GM15510 (cell line): ENCODE data around the gene BIN2.
A peak's percentile ranks its signal among the peaks of the same experiment; 100 is the strongest.

Experiments
- POLR2A ChIP-seq: IDR thresholded peaks from 3 replicates; pipeline ENCODE4 v1.6.1; 2011; ENCODE audit warnings: borderline replicate concordance; ENCODE audit not compliant: insufficient read length; ENCODE audit errors: extremely low read depth

BIN2 gene

DNA sequence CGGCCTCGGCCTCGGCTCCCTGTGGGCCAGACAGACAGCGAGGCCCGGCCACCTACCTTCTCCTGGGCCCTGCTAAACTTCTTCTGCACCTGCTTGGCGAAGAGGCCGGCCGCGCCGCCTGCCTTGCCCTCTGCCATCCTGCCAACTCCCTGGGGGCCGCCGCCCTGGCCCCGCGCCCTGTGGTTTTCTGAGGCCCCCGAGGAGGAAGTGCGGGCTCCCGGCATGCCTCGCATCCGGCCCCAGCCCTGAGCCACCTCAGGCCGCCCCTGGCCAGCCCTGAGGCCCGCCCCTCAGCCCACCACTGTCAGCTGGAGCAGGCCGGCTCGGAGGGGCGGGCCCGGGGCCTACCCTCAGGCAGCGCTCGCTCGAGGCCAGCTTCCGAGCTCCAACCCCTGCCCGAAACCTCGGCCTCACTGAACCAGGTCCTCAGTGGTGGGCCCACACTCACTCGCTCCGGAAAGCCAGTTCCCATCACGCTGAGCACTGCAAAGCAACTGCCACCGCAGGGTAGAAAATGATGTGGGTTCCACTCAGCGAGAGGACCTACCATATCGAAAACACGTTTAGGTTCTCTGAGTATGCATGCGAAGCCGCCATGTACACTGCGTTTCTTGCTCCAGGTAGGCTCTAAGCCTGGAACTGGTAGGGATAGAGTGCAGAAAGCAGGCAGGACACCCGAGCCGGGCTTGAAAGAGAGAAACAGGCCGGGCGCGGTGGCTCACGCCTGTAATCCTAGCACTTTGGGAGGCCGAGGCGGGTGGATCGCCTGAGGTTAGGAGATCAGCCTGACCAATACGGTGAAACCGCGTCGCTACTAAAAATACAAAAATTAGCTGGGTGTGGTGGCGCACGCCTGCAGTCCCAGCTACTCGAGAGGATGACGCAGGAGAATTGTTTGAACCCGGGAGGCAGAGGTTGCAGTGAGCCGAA lies at the start of gene BIN2:
Gene BIN2, minus strand, starts transcription at position 209 of the 930 bp plus-strand sequence. Its CDS starts 72 bp downstream, at position 137.
- TF ChIP-seq POLR2A = peak; percentile 84

DNA sequence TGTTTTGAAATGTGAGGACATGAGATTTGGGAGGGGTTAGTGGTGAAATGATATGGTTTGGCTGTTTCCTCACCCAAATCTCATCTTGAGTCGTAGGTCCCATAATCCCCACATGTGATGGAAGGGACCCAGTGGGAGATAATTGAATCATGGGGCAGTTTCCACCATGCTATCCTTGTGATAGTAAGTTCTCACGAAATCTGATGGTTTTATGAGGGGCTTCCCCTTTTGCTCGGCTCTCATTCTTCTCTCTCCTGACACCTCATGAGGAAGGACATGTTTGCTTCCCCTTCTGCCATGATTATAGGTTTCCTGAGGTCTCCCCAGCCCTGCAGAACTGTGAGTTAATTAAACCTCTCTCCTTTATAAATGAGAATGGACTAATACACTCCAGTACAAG lies 49.2 kb upstream of the BIN2 start:
- TF ChIP-seq POLR2A = no peak

DNA sequence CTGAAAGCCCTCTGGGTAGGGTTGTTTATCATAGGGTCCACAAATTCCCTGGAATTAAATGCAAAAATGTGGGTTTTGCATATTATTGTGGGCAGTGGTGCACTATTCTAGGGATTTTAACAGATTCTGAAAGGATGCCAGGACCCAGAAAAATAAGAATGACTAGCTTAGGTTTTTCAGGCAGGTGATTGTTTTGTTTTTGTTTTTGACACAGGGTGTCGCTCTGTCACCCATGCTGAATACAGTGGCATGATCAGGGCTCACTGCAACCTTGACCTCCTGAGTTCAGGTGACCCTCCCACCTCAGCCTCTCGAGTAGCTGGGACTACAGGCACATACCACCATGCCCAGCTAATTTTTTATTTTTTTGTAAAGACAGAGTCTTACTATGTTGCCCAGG lies 48.0 kb upstream of the BIN2 start:
- no peak for TF ChIP-seq POLR2A

DNA sequence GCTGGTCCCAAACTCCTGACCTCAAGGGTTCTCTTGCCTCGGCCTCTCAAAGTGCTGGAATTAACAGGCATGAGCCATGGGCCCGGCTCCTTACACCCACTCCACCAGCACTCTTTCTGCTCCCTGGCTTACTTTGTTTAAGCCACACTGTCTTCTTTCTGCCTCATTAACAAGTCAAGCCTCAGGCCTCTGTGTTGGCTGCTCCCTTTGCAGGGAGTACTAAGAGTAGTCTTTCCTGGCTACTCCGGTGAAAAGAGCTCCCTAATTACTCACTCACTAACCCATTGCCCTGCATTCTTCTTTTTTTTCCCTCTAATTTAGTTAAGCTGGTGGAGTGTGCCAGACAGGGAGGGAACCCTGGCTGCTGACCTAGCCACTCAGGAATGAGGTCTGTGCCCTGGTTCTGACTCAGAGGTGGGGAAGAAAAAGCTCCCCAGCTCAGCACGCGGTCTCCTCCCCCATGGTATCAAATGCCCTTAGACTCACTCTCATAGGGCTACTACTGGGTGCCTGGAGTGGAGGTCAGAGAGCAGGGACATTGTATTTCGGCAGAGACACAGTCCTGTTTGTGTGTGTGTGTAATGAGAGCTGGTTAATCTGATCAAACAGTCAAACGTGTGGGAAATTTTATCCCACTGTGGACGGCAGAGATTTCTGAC lies 47.5 kb upstream of the BIN2 start:
- TF ChIP-seq POLR2A = no peak

DNA sequence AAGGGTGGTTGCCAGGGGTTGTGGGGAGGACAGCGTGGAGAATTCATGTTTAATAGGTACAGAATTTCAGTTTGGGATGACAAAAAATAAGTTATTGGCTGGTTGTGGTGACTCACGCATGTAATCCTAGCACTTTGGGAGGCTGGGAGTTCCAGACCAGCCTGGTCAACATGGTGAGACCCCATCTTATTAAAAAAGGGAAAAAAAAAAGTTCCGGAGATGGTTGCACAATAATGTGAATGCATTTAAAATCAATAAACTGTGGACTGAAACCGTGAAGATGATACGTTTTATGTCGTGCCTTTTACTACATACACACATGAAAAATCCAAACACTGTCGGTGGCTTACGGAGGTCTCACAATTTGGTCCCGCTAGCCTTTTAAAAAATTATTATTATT lies 46.7 kb upstream of the BIN2 start:
- no peak for TF ChIP-seq POLR2A

DNA sequence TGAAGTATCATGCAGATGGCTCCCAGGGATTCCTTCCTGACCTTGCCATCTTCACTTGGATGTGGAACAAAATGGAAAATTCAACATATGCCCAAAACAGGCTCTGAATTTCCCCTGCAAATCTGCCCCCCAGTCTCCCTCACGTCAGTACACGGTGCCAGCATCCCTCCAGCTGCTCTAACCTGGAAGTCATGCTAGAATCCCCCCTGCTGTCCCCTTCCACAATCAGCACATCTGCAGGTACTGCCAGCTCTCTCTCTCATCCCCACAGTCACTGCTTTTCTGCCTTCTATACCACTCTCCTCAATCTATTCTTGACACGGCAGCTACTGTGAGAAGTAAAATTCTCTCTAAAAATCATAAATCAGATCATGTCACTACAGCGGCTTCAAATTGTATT lies 45.6 kb upstream of the BIN2 start:
- no peak for TF ChIP-seq POLR2A

DNA sequence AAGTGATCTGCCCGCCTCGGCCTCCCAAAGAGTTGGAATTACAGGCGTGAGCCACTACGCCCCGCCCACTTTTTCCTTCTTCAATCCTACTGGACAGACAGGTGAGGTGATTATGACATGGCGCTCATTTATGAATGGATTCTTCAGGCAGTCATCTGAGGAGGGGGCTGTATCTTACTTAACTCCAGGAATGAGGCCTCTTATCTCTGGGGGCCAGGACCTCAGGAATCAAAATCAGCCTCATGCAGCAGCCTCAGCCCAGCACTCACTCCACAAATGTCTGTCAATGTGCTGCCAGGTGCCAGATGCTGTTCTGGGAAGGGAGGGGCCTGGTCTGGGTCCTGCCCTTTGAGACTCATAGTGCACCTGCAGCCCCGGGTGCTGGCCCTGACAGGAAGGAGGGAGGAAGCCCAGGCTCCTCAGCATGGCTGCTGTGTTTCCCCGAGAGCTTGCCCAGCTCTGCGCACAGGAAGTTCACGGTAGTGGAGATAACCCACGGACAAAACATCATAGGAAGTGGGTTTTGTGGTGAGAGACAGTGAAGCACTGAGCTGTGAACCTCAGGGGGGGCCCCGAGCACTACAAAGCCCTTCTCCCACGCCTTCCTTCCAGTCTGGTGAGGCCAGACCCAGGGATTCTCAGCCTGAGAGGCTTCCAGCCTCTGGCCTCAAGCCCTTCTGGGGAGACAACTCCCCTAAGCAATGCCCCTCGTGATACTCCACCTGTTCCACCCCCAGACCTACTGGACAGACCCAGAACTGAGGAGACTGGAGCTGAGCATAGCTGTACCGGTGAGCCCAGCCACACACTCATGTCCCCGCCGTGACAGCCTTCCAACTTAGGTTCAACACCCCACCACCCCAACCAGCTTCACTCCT lies 44.9 kb upstream of the BIN2 start:
- TF ChIP-seq POLR2A = peak; percentile 19

DNA sequence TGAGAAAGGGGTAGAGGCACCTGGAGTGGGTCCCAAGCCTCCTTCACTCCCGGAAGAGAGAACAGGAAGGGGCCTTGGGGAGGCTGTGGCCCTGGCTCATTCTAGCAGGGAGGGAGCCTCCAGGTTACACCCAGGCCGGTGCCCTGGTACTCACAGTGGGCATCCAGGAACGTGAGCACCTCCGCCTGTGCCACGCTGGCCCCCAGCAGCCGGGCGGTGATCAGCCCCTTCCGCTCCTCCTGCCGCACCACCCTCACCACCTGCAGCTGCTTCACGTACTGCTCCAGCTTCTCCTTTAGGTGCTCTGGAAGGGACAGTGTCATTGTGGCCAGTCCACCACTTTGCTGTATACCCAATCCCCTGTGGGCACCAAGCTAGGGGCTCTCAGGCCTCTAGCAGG lies 41.3 kb upstream of the BIN2 start:
- no peak for TF ChIP-seq POLR2A

DNA sequence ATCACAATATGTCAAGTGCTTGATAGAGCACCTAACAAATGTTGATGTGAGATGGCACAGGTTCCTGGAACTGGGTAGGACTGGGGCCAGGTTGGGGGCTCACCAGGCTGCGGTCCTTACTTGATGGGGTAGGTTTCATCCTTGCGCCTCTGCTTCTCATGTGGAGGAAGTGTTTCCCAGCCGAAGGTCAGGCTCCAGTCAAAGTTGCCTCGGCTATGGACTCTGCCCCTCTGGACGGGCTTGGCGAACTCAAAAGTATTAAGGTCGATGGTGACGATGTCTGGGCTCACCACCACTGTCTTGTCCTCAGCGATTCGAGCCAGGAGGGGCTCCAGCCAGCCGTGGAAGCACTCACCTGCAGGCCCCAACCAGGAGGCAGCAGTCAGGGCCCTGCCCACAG lies 40.0 kb upstream of the BIN2 start:
- TF ChIP-seq POLR2A = no peak

DNA sequence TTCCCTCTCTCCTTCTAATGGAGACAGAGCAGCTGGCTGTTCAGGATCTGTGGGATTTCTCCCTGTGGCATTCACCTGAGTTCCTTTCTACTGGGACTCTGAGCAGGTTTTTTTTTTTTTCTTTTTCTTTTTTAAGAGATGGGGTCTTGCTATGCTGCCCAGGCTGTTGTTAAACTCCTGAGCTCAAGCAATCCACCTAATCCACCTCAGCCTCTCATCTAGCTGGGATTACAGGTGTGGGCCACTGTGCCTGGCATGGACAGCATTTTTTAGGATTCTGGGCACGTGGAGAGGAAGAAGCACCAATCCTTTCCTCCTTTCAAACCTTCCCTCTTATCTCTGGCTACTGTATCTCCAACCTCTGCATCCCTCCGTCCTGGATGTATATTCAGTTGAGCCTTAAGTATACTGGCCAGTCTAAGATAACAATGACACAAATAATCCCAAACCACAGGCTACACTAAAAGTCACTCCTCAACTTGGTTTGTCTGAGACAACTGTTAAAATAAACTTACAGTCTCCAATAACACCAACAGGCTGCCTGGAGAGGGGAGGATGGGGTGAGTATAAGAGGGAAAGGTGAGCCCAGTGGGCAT lies 38.9 kb upstream of the BIN2 start:
- TF ChIP-seq POLR2A = no peak

DNA sequence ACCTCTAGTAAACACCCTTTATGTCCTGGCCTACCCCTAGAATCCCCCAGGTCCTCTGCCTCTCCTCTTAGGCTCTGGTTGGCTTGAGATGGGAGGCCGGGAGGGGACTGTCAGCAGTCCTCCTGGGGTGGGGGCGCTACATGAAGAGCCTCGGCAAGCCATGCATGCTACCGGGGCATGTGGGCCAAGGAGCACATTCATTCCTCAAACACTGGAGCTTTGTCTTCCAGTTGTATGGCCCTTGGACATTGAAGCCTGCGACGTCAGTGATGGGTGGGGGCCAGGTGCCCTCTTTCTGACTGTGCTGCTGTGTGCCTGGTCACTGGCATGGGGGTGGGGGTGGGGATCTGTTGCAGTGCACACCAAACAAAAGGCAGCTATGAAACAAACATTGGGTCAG lies 38.3 kb upstream of the BIN2 start:
- no peak for TF ChIP-seq POLR2A

DNA sequence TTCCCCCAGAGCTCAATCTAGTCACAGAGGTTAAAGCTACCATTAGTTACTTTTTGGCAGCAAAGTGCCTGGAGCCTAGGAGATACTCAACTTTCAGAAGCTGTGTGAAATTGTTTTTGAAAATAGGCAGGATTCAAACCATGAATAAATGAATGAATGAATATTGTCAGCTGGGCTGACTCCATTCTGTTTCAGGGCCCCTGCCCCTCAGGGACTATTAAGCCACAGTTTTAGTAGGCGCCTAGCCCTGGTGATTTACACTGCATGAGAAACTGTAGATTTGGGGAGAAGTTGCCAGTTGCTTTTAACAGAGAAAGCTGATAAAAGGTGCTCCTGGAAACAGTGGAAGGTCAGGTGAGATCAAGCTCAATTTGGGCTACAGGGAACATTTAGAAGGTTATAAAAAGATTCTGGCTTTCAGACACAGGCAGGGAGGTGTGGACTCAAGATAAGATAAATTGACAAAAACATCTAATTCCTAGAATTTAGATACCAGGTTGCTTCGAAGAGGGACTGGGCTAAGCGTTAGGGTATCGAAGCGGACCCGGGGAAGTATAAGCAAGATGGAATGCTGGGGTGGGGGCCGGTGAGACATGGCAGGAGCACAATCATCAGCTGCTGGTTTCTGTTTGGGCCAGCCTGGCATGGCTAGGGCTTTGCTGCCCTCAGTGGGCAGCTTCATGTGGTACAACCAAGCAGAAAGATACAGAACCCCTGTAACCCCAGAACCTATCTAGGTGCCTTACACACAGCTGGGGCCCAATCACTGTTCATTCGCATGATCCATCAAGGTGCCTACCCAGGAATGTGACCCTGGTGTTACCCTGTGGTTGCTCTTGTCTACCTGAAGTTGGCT lies 37.4 kb upstream of the BIN2 start:
- no peak for TF ChIP-seq POLR2A

DNA sequence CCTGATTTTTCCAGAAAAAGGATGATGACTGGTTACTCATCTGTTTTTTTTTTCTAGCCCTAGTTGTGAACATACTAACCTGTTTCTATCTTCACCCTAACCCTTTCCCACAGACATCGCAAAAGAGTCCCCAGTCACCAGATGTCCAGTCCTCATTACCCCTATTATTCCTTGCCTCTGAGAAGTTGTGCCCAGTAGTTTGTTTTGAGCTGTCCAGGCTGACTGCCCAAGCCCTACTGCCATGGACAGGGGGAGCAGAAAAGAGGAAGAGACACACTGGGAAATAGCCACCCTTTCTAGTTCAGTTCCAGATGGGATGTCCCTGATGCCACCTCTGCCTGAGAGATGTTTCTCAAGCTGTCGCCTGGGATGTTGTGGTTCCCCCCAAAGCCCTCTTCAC lies 36.3 kb upstream of the BIN2 start:
- TF ChIP-seq POLR2A = no peak

DNA sequence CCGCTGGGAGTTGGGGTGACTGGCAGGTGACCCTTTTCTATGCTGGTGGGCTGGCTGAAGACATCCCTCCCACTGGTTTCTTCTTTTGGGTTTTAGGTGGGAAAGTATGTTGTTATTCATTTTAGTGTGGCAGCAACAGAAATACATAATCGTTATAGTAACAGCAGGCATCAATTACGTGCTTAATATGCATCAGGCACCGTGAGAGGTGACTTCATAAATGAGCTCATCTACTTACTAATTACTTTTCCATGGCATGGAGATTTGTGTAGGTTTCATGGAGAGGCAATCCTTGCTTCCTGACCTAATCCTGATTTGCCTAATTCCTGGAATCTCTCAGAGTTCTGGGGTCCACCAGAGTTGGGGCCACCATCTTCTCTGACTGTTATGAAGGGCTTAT lies 35.9 kb upstream of the BIN2 start:
- TF ChIP-seq POLR2A = no peak

DNA sequence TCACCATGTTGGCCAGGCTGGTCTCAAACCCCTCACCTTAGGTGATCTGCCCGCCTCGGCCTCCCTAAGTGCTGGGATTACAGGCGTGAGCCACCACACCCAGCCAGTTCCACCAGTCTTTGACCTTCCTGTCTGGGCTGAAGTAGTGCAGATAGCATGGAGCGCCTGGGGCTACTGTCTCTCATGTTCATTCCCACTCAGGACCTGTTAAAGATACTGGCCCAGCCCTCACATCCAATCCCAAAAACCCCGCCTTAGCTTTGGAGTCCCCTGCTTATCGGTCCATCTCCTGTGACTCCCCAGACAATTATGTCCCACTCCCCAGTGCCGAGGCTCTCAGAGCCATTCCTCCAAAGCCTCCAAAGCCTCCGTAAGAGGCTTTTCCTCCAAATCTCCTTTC lies 34.5 kb upstream of the BIN2 start:
- no peak for TF ChIP-seq POLR2A
